Measurements from ENCODE around the gene SETBP1.

The SETBP1 gene

GRCh38 chr18:44893966-44894365 is 213.3 kb downstream of the SETBP1 start:
- H3K4me3 ChIP-seq (ENCODE audit: insufficient read depth, low read depth, low read length): no peak overlapping the region
- H3K27me3 ChIP-seq (ENCODE audit: control insufficient read depth, insufficient read depth, low read length, poor library complexity, severe bottlenecking): no peaks in the 10 kb centered on the region
- H3K36me3 ChIP-seq (ENCODE audit: control insufficient read depth, insufficient read depth, low read length): peaks cover 2% of the 10 kb centered on the region
- WGBS, 2 experiments: 90 to 98% methylated on average over 2 of the region's 2 CpGs
- H3K9me3 ChIP-seq (ENCODE audit: control insufficient read depth, low read length): no peaks in the 10 kb centered on the region
- no peak overlapping the region for H3K27ac ChIP-seq (ENCODE audit: insufficient read depth, low read depth, low read length, poor library complexity, severe bottlenecking)
- H3K4me1 ChIP-seq (ENCODE audit: control insufficient read depth, insufficient read depth, low read length): peaks cover 5% of the 10 kb centered on the region

- no peak overlapping the region for H3K4me3 ChIP-seq (ENCODE audit: insufficient read depth, low read depth, low read length)
- no peak overlapping the region for H3K27ac ChIP-seq (ENCODE audit: insufficient read depth, low read depth, low read length, poor library complexity, severe bottlenecking)
- H3K36me3 ChIP-seq (ENCODE audit: control insufficient read depth, insufficient read depth, low read length): peaks cover 2% of the 10 kb centered on the region
- H3K4me1 ChIP-seq (ENCODE audit: control insufficient read depth, insufficient read depth, low read length): peaks cover 5% of the 10 kb centered on the region
- H3K27me3 ChIP-seq (ENCODE audit: control insufficient read depth, insufficient read depth, low read length, poor library complexity, severe bottlenecking): no peaks in the 10 kb centered on the region
- no peaks in the 10 kb centered on the region for H3K9me3 ChIP-seq (ENCODE audit: control insufficient read depth, low read length)
- WGBS, 2 experiments: 88 to 91% methylated on average over 1 of the region's 1 CpG
Observed at GRCh38 chr18:44895176-44895798, 214.6 kb downstream of the SETBP1 start.

GRCh38 chr18:44896846-44897245 is 216.2 kb downstream of the SETBP1 start:
- H3K36me3 ChIP-seq (ENCODE audit: control insufficient read depth, insufficient read depth, low read length): peaks cover 2% of the 10 kb centered on the region
- H3K4me3 ChIP-seq (ENCODE audit: insufficient read depth, low read depth, low read length): no peak overlapping the region
- H3K4me1 ChIP-seq (ENCODE audit: control insufficient read depth, insufficient read depth, low read length): peaks cover 5% of the 10 kb centered on the region
- H3K9me3 ChIP-seq (ENCODE audit: control insufficient read depth, low read length): no peaks in the 10 kb centered on the region
- no peaks in the 10 kb centered on the region for H3K27me3 ChIP-seq (ENCODE audit: control insufficient read depth, insufficient read depth, low read length, poor library complexity, severe bottlenecking)
- WGBS, 2 experiments: 92 to 96% methylated on average over 6 of the region's 6 CpGs
- H3K27ac ChIP-seq (ENCODE audit: insufficient read depth, low read depth, low read length, poor library complexity, severe bottlenecking): no peak overlapping the region

- no peak overlapping the region for H3K27ac ChIP-seq (ENCODE audit: insufficient read depth, low read depth, low read length, poor library complexity, severe bottlenecking)
Observed at GRCh38 chr18:44897411-44897810, 216.7 kb downstream of the SETBP1 start.

GRCh38 chr18:44897816-44898215 is 217.1 kb downstream of the SETBP1 start:
- Histone ChIP-seq H3K27me3 (ENCODE audit: control insufficient read depth, insufficient read depth, low read length, poor library complexity, severe bottlenecking) (no peaks in the 10 kb centered on the region), H3K9me3 (ENCODE audit: control insufficient read depth, low read length) (no peaks in the 10 kb centered on the region), H3K27ac (ENCODE audit: insufficient read depth, low read depth, low read length, poor library complexity, severe bottlenecking) (no peak overlapping the region), H3K36me3 (ENCODE audit: control insufficient read depth, insufficient read depth, low read length) (no peaks in the 10 kb centered on the region), H3K4me1 (ENCODE audit: control insufficient read depth, insufficient read depth, low read length) (peaks cover 5% of the 10 kb centered on the region), H3K4me3 (ENCODE audit: insufficient read depth, low read depth, low read length) (no peak overlapping the region)

More at GRCh38 chr18:44897411-44897810, 216.7 kb downstream of the SETBP1 start:
- Histone ChIP-seq H3K9me3 (ENCODE audit: control insufficient read depth, low read length) (no peaks in the 10 kb centered on the region), H3K4me3 (ENCODE audit: insufficient read depth, low read depth, low read length) (no peak overlapping the region), H3K36me3 (ENCODE audit: control insufficient read depth, insufficient read depth, low read length) (no peaks in the 10 kb centered on the region), H3K27me3 (ENCODE audit: control insufficient read depth, insufficient read depth, low read length, poor library complexity, severe bottlenecking) (no peaks in the 10 kb centered on the region), H3K4me1 (ENCODE audit: control insufficient read depth, insufficient read depth, low read length) (peaks cover 5% of the 10 kb centered on the region)
- 84 to 88% methylated on average over 8 of the region's 8 CpGs for WGBS, 2 experiments

- 77 to 88% methylated on average over 2 of the region's 2 CpGs for WGBS, 2 experiments
- Histone ChIP-seq H3K9me3 (ENCODE audit: control insufficient read depth, low read length) (no peaks in the 10 kb centered on the region), H3K27me3 (ENCODE audit: control insufficient read depth, insufficient read depth, low read length, poor library complexity, severe bottlenecking) (no peaks in the 10 kb centered on the region), H3K4me1 (ENCODE audit: control insufficient read depth, insufficient read depth, low read length) (peaks cover 5% of the 10 kb centered on the region), H3K36me3 (ENCODE audit: control insufficient read depth, insufficient read depth, low read length) (no peaks in the 10 kb centered on the region), H3K27ac (ENCODE audit: insufficient read depth, low read depth, low read length, poor library complexity, severe bottlenecking) (no peak overlapping the region), H3K4me3 (ENCODE audit: insufficient read depth, low read depth, low read length) (no peak overlapping the region)
Observed at GRCh38 chr18:44898498-44898897, 217.8 kb downstream of the SETBP1 start.

GRCh38 chr18:44899832-44900231 is 219.1 kb downstream of the SETBP1 start:
- Histone ChIP-seq H3K27ac (ENCODE audit: insufficient read depth, low read depth, low read length, poor library complexity, severe bottlenecking) (no peak overlapping the region), H3K9me3 (ENCODE audit: control insufficient read depth, low read length) (no peaks in the 10 kb centered on the region), H3K4me1 (ENCODE audit: control insufficient read depth, insufficient read depth, low read length) (peaks cover 5% of the 10 kb centered on the region), H3K27me3 (ENCODE audit: control insufficient read depth, insufficient read depth, low read length, poor library complexity, severe bottlenecking) (no peaks in the 10 kb centered on the region), H3K36me3 (ENCODE audit: control insufficient read depth, insufficient read depth, low read length) (no peaks in the 10 kb centered on the region), H3K4me3 (ENCODE audit: insufficient read depth, low read depth, low read length) (no peak overlapping the region)

- H3K9me3 ChIP-seq (ENCODE audit: control insufficient read depth, low read length): no peaks in the 10 kb centered on the region
- H3K27me3 ChIP-seq (ENCODE audit: control insufficient read depth, insufficient read depth, low read length, poor library complexity, severe bottlenecking): no peaks in the 10 kb centered on the region
- 87 to 89% methylated on average over 3 of the region's 3 CpGs for WGBS, 2 experiments
- H3K36me3 ChIP-seq (ENCODE audit: control insufficient read depth, insufficient read depth, low read length): no peaks in the 10 kb centered on the region
- no peak overlapping the region for H3K4me3 ChIP-seq (ENCODE audit: insufficient read depth, low read depth, low read length)
- no peak overlapping the region for H3K27ac ChIP-seq (ENCODE audit: insufficient read depth, low read depth, low read length, poor library complexity, severe bottlenecking)
- H3K4me1 ChIP-seq (ENCODE audit: control insufficient read depth, insufficient read depth, low read length): peaks cover 5% of the 10 kb centered on the region
Observed at GRCh38 chr18:44900627-44901026, 219.9 kb downstream of the SETBP1 start.

- no peak overlapping the region for H3K4me3 ChIP-seq (ENCODE audit: insufficient read depth, low read depth, low read length)
- no peaks in the 10 kb centered on the region for H3K36me3 ChIP-seq (ENCODE audit: control insufficient read depth, insufficient read depth, low read length)
- H3K4me1 ChIP-seq (ENCODE audit: control insufficient read depth, insufficient read depth, low read length): peaks cover 5% of the 10 kb centered on the region
- H3K27ac ChIP-seq (ENCODE audit: insufficient read depth, low read depth, low read length, poor library complexity, severe bottlenecking): no peak overlapping the region
- 77 to 80% methylated on average over 2 of the region's 2 CpGs for WGBS, 2 experiments
- H3K9me3 ChIP-seq (ENCODE audit: control insufficient read depth, low read length): no peaks in the 10 kb centered on the region
- H3K27me3 ChIP-seq (ENCODE audit: control insufficient read depth, insufficient read depth, low read length, poor library complexity, severe bottlenecking): no peaks in the 10 kb centered on the region
Observed at GRCh38 chr18:44901283-44901682, 220.6 kb downstream of the SETBP1 start.

- Histone ChIP-seq H3K27ac (ENCODE audit: insufficient read depth, low read depth, low read length, poor library complexity, severe bottlenecking) (no peak overlapping the region), H3K36me3 (ENCODE audit: control insufficient read depth, insufficient read depth, low read length) (no peaks in the 10 kb centered on the region), H3K4me1 (ENCODE audit: control insufficient read depth, insufficient read depth, low read length) (peaks cover 2% of the 10 kb centered on the region), H3K4me3 (ENCODE audit: insufficient read depth, low read depth, low read length) (no peak overlapping the region), H3K9me3 (ENCODE audit: control insufficient read depth, low read length) (no peaks in the 10 kb centered on the region), H3K27me3 (ENCODE audit: control insufficient read depth, insufficient read depth, low read length, poor library complexity, severe bottlenecking) (no peaks in the 10 kb centered on the region)
- 94 to 100% methylated on average over 2 of the region's 2 CpGs for WGBS, 2 experiments
Observed at GRCh38 chr18:44903327-44903726, 222.6 kb downstream of the SETBP1 start.

GRCh38 chr18:44904768-44905167 is 224.1 kb downstream of the SETBP1 start:
- no peaks in the 10 kb centered on the region for H3K27me3 ChIP-seq (ENCODE audit: control insufficient read depth, insufficient read depth, low read length, poor library complexity, severe bottlenecking)
- H3K27ac ChIP-seq (ENCODE audit: insufficient read depth, low read depth, low read length, poor library complexity, severe bottlenecking): no peak overlapping the region
- H3K4me1 ChIP-seq (ENCODE audit: control insufficient read depth, insufficient read depth, low read length): no peaks in the 10 kb centered on the region
- 90 to 95% methylated on average over 2 of the region's 2 CpGs for WGBS, 2 experiments
- no peaks in the 10 kb centered on the region for H3K9me3 ChIP-seq (ENCODE audit: control insufficient read depth, low read length)
- no peaks in the 10 kb centered on the region for H3K36me3 ChIP-seq (ENCODE audit: control insufficient read depth, insufficient read depth, low read length)
- H3K4me3 ChIP-seq (ENCODE audit: insufficient read depth, low read depth, low read length): no peak overlapping the region

All from ectodermal cell (in vitro differentiated cells).